Activated CD4-positive, alpha-beta T cell treated with anti-CD3 and anti-CD28 coated beads for 4 hours (primary cell): Measurements from ENCODE around the gene ATXN7L1.

Experiments used
- DNase-seq, 2 donors: peaks; one replicate each; pipeline ENCODE4 v3.0.0-alpha.2; 2020

ATXN7L1 gene

DNA sequence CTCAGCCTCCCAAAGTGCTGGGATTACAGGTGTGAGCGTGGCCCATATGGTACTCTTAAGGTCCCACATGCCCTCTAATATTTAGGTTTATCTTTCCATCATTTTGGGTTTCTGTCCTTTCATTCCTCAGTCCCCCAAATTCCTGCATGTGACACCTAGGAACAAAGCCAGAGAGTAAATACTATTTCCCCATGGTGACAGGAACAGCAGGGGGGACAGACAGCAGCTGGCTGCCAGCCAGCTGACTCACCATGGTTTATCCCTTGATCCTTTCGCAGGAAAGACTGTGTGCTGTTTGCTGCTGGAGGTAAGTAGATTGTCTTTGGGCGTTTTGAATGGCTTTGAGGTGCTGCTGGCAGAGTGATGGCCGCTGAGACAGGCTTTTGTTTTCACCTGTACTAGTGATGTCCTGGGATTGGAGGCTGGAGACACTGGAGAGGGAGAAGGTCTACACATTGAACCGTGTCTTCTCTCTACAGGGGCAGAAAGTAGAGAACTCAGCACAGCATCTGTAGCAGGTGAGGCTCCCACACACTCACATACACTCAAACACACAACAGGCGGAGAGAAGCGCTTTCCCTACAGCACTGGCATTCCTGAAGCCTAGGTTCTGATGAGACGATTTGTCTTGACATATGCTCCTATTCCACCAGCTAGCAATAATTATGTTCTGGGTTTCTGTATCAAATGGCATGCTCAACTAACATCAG, 211.4 kb downstream of the ATXN7L1 start:
- no peak for DNase-seq

DNA sequence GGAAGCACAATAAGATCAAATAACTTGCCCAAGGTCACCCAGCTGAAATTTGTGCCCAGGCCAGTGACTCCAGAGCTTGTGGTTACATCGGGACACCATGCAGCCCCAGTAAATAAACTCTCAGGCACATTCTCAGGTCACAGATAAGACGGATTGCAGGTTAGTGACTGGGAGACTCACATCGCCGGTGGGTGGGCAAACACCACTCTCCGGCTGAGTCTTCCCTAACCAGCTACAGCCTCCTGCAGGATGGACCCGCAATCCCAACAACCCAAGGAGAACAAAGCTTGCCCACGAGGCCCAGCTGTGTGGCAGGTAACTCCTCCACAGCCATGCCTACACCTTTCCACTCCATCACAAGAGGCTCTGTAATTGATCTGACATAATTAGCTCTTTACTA, 213.4 kb downstream of the ATXN7L1 start:
- no peak for DNase-seq

GRCh38 chr7:105661625-105662024, 214.8 kb downstream of the ATXN7L1 start:
- no peak for DNase-seq

DNA sequence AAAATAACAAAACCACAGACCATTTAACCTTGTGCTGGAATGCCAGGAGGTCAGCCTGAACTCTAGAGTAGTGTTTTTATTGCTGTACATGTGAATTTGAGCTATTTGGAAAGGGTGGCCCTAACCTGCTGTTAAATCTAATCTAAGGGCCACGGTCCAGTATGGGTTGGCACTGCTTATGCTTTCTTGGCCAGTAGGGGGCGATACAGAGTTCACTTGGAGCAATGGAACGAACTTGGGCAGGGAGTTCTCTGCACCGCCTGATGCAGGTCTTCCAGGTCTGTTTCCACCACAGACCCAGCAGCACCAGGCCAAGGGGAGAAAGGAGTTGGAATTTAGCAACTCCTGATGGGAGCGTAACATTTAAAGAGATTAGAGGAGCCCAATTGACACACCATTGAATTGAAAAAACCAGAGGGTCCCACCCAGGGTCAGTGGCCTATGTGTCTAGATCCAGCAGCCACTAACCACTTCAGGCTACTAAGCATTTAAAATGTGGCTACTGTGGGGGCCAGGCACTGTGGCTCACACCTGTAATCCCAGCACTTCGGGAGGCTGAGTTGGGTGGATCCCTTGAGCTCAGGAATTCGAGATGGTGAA, 219.4 kb downstream of the ATXN7L1 start:
- DNase-seq: peak; percentile 68 to 79

DNA sequence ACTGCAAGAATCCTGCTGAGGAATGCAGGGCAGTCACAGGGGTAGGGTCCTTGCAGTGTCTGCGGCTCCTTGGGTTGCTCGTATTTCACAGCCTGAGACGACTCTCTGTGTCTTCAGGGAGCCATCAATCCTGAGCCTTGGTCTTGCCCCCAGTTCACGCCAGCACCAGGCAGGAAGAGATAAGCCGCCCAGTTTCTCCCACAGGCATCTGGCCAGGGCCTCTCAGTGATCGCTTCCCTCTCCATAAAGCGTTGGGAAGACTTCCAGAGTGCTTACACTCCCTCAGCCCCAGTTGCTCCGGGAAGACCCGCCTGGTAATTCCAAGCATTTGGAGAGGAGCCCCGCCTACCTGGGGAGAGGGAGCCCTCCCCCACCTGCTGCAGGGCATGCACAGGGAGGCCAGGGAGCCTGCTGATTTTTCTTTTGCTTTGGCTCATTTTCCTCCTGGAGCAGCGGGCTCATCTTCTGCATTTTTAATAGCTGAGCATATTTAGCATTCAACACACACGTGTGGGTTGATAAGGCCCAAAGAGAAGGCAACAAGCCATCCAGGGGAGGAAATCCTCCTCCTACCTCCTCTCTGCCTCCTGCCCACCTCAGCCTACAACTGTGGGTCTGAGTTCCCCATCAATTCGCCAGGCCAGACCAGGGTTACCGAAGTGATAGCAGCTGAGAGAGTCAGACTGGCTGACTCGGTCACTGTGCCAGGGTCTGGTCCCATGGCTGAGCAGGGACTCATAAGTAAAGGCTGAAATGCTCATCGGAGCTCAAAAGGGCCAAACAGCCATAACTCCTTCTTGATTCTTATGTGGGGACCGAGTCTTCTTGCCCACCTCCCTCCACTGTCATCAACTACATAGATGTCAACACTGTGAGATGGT, 220.7 kb downstream of the ATXN7L1 start:
- no peak for DNase-seq

- DNase-seq: no peak
These were observed 221.3 kb downstream of the ATXN7L1 start for GRCh38 chr7:105655067-105655466.

- DNase-seq: no peak
These were observed 222.2 kb downstream of the ATXN7L1 start for GRCh38 chr7:105654095-105654686.

GRCh38 chr7:105653441-105654005, 222.9 kb downstream of the ATXN7L1 start:
- DNase-seq: no peak

DNA sequence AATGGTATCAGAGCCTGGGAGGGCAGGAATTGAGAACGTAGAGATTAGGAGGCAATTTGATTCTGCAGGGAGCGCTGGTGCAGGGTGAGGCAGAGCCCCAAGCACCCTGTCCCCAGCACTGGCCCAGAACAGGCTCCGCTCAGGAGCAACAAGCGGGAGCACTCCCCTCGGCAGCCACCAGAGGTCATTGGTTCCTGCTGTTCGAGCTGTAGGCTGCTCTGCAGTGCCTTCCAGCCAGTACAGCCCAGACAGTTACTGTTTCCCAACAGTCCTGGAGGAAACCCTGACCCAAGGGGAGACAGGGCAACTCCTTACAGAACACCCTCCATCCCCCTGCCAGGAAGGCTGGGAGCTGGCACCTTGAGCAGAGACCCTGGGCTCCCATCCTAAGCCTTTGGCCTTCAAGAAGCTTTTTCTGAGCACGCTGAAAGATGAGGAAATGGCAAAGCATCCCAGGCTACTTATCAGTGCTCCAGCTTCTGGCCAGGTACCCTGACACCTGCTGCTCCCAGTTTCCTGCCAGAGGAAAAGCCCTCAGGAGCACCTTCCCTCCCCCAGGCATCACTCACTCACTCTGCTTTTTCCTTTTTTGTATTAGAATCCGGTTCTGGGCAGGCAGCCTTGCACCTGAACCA, 223.9 kb downstream of the ATXN7L1 start:
- DNase-seq: peak; percentile 51 to 58

DNA sequence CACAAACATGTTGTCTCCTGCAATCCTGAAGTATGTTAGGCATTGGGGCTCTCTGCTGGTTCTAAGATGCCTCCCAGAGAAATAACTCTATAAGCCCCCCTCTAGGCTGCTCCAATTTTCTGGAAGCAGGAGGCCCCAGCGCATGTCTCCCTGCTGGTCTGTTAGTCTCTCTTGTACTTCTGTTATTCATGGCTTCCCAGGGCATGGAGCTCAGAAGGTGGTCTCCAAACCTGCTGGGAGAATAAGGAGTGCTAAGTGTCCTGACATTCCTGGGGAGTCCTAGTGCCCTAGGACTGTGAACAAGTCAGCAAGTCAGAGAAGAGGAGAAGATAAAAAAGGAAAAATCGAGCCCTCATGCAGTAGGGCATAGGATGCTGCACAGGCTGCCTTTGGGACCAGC, 224.6 kb downstream of the ATXN7L1 start:
- no peak for DNase-seq

GRCh38 chr7:105650382-105650970, 225.9 kb downstream of the ATXN7L1 start:
- DNase-seq: no peak

GRCh38 chr7:105649727-105650381, 226.5 kb downstream of the ATXN7L1 start:
- DNase-seq: no peak

- DNase-seq: no peak
These were observed 227.6 kb downstream of the ATXN7L1 start for GRCh38 chr7:105648561-105649401.

GRCh38 chr7:105647591-105647990, 228.8 kb downstream of the ATXN7L1 start:
- DNase-seq: no peak

DNA sequence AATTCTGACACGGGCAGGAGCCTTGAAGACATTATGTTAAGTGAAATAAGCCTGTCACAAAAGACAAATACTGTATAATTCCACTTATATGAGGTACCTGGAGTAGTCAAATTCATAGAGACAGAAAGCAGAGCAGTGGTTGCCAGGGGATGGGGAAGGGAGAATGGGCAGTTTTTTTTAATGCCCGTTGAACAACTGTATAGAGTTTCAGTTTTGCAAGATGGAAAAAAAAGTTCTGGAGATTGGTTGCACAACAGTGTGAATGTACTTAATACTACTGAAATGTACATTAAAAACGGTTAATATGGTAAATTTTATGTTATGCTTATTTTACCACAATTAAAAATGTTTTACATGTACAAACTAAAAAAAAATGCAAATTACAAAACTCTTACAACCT, 231.5 kb downstream of the ATXN7L1 start:
- DNase-seq: no peak

DNA sequence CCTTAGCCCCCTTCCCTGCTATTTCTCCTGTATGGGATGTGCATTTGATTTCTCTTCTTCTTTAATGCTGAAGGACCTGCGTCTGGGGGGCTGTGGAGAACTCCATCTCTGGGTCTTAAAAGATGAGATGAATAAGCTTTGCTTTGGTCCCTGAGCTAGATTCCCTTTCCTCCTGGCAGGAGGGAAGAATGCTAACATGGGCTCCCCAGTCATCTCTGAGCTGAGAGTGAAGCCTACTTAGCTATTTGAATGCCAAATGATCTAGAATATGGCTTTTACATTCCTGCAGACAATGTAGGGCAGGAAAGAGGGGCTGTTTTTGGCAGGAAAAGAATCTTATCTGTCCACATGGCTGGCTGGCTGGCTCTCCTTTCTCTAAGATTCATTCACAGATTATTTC, 232.5 kb downstream of the ATXN7L1 start:
- no peak for DNase-seq

- DNase-seq: no peak
These were observed 233.0 kb downstream of the ATXN7L1 start for GRCh38 chr7:105643384-105643783.

DNA sequence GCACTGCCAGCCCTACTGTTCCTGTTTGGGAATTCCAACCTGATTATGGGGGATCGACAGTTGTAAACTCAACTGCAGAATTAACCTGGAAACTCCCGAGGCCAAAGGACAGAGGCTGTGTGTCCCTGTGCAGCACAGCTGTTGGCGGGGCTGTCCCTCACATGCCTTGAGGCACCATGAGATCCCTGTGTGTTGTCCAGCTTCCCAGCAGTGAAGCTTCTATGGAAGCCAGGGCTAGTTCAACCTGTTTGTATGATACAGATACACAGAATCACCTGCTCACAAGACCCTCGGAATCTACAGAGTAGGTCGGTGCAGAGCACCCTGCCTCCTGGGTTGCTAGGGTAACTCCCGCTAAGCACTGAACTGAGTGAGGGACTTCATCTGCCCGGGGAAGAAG, 234.1 kb downstream of the ATXN7L1 start:
- DNase-seq: no peak

DNA sequence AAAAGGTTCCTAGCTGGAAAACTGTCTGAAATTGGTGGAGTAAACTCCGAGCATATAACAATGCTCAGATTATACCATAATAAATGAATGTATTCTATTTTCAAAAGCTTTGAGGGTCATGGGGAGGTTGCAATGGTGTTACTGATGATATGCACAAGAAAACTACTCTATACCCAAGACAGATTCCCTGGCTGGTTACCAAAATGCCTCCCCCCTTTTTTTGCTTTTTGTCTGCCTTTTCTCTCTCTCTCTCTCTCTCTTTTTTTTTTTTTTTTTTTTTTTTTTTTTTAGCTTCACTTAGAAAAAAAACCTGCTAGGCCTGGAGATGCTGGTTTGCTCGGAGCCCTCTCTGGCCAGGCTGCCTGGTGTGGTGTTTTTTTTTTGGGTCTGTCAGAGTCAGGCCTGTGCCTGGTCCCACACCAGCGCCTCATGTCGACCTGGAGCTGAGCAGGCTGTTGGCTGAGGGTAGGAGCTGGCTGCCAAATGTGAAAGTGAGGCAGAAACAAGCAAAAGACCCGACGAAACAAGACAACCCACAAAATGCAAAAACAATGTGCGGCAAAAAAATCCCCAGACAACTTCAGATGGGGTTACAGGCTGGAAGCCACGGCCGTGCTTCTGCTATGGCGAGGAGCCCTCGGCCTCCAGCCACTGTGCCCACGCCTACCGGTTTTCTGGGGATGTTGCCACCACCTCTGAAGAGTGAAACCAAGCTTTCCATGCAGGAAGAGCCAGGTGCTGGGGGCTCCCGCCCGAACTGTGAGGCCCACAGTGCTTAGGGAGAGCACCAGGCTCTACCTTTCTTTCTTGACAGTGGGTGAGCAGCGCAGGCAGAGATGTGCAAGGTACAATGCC, 235.2 kb downstream of the ATXN7L1 start:
- DNase-seq: no peak
